Suprapubic skin (tissue), 3 donors: Measurements from ENCODE around the gene FAM81B.

Experiments
- CTCF ChIP-seq, 2 donors: fragments of 200-600 bp in 1 of 2; fragments of 450-650 bp in 1 of 2; sonication (generic) in 1 of 2; IDR thresholded peaks; one replicate each; pipeline ENCODE4 v1.5.1; 2016 to 2019; ENCODE audit warnings: antibody characterized with exemption in 2 of 2, mild to moderate bottlenecking in 1 of 2, moderate library complexity in 1 of 2
- EP300 ChIP-seq: sonication (generic); formaldehyde crosslinking; IDR thresholded peaks from one replicate; pipeline ENCODE4 v1.6.1; 2017; ENCODE audit warnings: antibody characterized with exemption
- POLR2A ChIP-seq, 2 donors: fragments of 450-650 bp; IDR thresholded peaks; one replicate each; pipeline ENCODE4 v1.6.1; 2017; ENCODE audit warnings: antibody characterized with exemption in 2 of 2, mild to moderate bottlenecking in 2 of 2, moderate library complexity in 2 of 2

- TF ChIP-seq CTCF (IDR thresholded peaks at IDR 0.05): no peak
- no peak for TF ChIP-seq POLR2A (IDR thresholded peaks at IDR 0.05)
- no peak for TF ChIP-seq EP300
Observed at GRCh38 chr5:95487880-95488279, 96.7 kb downstream of the FAM81B start.
